Cardiac ventricle fibroblast (primary cell): ENCODE measurements around the gene SMARCD1. TPM values are rescaled to one million over a fixed set of nuclear protein-coding genes. Genes with fewer than 3 reads are reported as not detected.

Source experiments
- total RNA-seq: library from RNA; depleted of rRNA; stranded (reverse); fragments of >200 nt; gene quantifications from 2 replicates; pipeline ENCODE4 v1.2.3, GENCODE V29; 2015

The SMARCD1 gene
- 25.9 and 39.6 TPM in 2 replicates for total RNA-seq

DNA sequence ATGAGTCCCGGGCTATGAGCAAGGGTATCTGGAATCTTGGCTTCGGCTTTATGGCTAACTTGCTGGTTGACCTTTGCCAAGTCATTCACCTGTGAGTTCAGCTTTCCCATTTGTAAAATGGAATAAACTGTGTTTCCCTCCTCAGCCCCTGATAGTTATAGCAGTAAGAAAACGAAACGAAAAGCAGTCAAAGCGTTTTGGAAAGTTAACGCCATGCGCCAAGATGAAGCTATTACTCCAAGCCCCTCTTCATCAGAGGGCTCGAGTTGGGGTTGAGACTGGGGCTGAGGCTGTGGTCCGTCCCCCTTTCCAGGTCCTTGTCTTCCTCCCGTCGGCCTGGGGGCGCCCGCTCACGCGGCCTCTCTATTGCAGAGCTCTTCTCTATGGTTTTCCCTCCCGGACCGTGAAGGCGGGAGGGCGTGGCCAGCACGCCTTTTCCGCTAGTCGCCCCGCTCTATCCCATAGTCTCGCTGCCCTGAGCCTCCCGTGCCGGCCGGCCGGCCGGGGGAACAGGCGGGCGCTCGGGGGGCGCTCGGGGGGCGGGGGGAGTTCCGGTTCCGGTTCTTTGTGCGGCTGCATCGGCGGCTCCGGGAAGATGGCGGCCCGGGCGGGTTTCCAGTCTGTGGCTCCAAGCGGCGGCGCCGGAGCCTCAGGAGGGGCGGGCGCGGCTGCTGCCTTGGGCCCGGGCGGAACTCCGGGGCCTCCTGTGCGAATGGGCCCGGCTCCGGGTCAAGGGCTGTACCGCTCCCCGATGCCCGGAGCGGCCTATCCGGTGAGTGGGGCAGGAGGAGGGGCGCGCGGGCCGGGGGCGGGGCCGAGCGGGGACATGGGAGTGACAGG lies at the start of gene SMARCD1:
Gene SMARCD1 (plus strand): TSS at position 568 of the 840 bp plus-strand sequence. CDS start 28 bp downstream, at position 596.

DNA sequence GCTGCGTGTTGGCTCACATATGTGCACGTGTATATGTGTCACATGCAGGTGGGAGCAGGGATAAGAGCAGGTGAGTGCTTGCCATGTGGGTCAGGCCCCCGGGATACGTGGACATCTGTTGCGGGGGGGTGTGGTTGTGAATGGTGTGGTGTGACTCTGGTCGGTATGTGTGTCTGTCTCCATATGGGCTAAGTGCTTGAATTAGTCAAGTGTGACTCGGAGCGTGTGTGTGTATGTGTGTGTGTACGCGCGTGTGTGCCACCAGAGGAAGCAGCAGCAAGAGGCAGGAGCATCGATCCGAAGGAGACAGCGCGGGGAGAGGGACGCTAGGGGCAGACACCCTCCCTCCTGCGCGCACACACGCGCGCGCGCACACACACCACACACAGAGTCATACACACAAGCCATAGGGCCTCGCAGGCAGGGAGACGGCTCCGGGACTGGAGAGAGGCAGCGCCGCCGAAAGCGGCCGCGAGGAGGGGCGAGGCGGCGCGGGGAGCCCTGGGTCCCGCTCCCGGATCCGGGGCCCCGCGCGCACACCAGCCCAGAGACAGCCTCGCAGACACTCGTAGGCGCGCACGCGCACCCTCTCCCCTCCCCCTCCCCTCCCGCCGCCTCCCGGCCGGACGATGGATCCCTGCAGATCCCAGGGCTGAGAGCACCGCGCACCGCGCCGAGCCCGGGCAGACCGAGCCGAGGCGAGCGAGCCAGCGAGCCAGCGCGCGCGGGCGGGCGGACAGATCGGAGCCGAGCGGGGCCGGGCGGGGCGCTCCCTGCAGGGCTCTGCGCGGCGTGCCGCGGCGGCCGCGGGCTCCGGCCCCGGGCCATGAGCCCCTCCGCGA lies 27.9 kb upstream of the SMARCD1 start, which contains the start of gene ASIC1:
Gene ASIC1 (plus strand): TSS at position 597 of the 842 bp plus-strand sequence. CDS start 1,171 bp downstream, outside the sequence.

GRCh38 chr12:50103767-50104321 lies 18.7 kb downstream of the SMARCD1 start, which contains the start of gene GPD1:
TSS of gene GPD1 (plus strand) at chr12:50104008. CDS start at chr12:50104051, 43 bp downstream.

GRCh38 chr12:50111693-50112455 lies 26.7 kb downstream of the SMARCD1 start, which contains the start of gene COX14:
TSS of gene COX14 (plus strand) at chr12:50112236. CDS start at chr12:50120044, 7,808 bp downstream.

Other genes with a start within 250 kb of the SMARCD1 start
- gene BCDIN3D, start 242.2 kb upstream of the SMARCD1 start, total RNA-seq = 2.9 and 4.5 TPM in 2 replicates
- gene FAIM2, start 181.4 kb upstream of the SMARCD1 start, total RNA-seq = 209 and 210 TPM in 2 replicates
- gene AQP2, start 134.6 kb upstream of the SMARCD1 start, total RNA-seq = 0.31 TPM in 1 of 2 replicates, not detected in the other
- gene AQP5, start 123.5 kb upstream of the SMARCD1 start, total RNA-seq = 7.6 and 8.0 TPM in 2 replicates
- 0.37 and 0.73 TPM in 2 replicates for gene AQP6, start 112.4 kb upstream of the SMARCD1 start, total RNA-seq
- gene RACGAP1, start 59.8 kb upstream of the SMARCD1 start, total RNA-seq = 12.0 and 18.6 TPM in 2 replicates
- 20.7 and 30.7 TPM in 2 replicates for gene ASIC1, start 27.7 kb upstream of the SMARCD1 start, total RNA-seq
- gene GPD1, start 18.7 kb downstream of the SMARCD1 start, total RNA-seq = 5.9 and 11.3 TPM in 2 replicates
- 61.8 and 66.3 TPM in 2 replicates for gene COX14, start 26.9 kb downstream of the SMARCD1 start, total RNA-seq
- gene CERS5, start 82.0 kb downstream of the SMARCD1 start, total RNA-seq = 25.8 and 33.5 TPM in 2 replicates
- gene LIMA1, start 198.2 kb downstream of the SMARCD1 start, total RNA-seq = 77.5 and 86.1 TPM in 2 replicates